Liver (tissue), 3 donors: ENCODE measurements around the gene DHX15.

Experiments
- CTCF ChIP-seq: fragments of 150-350 bp; IDR thresholded peaks from 2 replicates; pipeline ENCODE4 v1.5.1; 2017; ENCODE audit warnings: improper control_type of control experiment, low read depth, low read length; ENCODE audit not compliant: missing input control
- EGR1 ChIP-seq, 2 donors: IDR thresholded peaks; 2 replicates each; pipeline ENCODE4 v1.6.1; 2016 to 2018; ENCODE audit warnings: antibody characterized with exemption in 2 of 2, low read depth in 2 of 2
- JUND ChIP-seq, 2 donors: IDR thresholded peaks; 2 replicates each; pipeline ENCODE4 v1.6.1; 2016; ENCODE audit warnings: antibody characterized with exemption in 2 of 2
- RAD21 ChIP-seq, 2 donors: IDR thresholded peaks; 2 replicates each; pipeline ENCODE4 v1.6.1; 2016; ENCODE audit warnings: antibody characterized with exemption in 2 of 2, mild to moderate bottlenecking in 2 of 2
- SP1 ChIP-seq: IDR thresholded peaks from 2 replicates; pipeline ENCODE4 v1.6.1; 2018; ENCODE audit warnings: antibody characterized with exemption, mild to moderate bottlenecking
- TAF1 ChIP-seq: conservative IDR thresholded peaks from 2 replicates; pipeline ENCODE4 v1.6.1; 2016; ENCODE audit warnings: antibody characterized with exemption, mild to moderate bottlenecking
- YY1 ChIP-seq: IDR thresholded peaks from 2 replicates; pipeline ENCODE4 v1.6.1; 2016; ENCODE audit warnings: antibody characterized with exemption, mild to moderate bottlenecking
- TF ChIP-seq, protein P1 (sequence below): IDR thresholded peaks from 2 replicates; pipeline ENCODE4 v1.6.1; 2016; ENCODE audit warnings: antibody characterized with exemption
- TF ChIP-seq, protein P2 (sequence below): IDR thresholded peaks from 2 replicates; pipeline ENCODE4 v1.6.1; 2016; ENCODE audit warnings: antibody characterized with exemption, mild to moderate bottlenecking
- donor health status: healthy.
- donor health status: healthy.

DNA sequence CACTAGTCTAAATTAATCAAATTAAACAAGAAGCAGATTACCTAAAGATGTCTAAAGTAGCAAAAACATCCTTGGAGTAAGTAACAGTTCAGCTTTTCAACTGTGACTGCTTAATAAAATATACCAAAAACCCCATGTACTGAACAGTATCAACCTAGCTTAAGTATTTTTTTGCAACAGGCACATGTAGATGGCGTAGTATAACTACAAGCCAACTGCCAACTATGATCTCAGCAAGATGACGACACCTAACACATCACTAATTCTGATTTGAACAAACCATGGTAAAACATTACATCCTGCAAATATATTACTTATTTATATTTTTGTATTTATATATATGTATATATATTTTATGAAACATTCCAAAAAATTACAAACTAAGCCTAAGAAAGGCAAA lies 24.5 kb downstream of the DHX15 start:
- no peak for TF ChIP-seq CTCF
- no peak for TF ChIP-seq SP1
- TF ChIP-seq, protein P1, sequence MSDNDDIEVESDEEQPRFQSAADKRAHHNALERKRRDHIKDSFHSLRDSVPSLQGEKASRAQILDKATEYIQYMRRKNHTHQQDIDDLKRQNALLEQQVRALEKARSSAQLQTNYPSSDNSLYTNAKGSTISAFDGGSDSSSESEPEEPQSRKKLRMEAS: no peak
- TF ChIP-seq JUND (IDR thresholded peaks at IDR 0.05): no peak
- TF ChIP-seq YY1: no peak
- TF ChIP-seq, protein P2, sequence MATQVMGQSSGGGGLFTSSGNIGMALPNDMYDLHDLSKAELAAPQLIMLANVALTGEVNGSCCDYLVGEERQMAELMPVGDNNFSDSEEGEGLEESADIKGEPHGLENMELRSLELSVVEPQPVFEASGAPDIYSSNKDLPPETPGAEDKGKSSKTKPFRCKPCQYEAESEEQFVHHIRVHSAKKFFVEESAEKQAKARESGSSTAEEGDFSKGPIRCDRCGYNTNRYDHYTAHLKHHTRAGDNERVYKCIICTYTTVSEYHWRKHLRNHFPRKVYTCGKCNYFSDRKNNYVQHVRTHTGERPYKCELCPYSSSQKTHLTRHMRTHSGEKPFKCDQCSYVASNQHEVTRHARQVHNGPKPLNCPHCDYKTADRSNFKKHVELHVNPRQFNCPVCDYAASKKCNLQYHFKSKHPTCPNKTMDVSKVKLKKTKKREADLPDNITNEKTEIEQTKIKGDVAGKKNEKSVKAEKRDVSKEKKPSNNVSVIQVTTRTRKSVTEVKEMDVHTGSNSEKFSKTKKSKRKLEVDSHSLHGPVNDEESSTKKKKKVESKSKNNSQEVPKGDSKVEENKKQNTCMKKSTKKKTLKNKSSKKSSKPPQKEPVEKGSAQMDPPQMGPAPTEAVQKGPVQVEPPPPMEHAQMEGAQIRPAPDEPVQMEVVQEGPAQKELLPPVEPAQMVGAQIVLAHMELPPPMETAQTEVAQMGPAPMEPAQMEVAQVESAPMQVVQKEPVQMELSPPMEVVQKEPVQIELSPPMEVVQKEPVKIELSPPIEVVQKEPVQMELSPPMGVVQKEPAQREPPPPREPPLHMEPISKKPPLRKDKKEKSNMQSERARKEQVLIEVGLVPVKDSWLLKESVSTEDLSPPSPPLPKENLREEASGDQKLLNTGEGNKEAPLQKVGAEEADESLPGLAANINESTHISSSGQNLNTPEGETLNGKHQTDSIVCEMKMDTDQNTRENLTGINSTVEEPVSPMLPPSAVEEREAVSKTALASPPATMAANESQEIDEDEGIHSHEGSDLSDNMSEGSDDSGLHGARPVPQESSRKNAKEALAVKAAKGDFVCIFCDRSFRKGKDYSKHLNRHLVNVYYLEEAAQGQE: no peak
- TF ChIP-seq TAF1: no peak
- TF ChIP-seq RAD21 (IDR thresholded peaks at IDR 0.05): no peak
- no peak for TF ChIP-seq EGR1 (IDR thresholded peaks at IDR 0.05; ENCODE audit: low read depth in 2 of 2)
